ENCODE measurements around the gene PARS2.

PARS2 gene

DNA sequence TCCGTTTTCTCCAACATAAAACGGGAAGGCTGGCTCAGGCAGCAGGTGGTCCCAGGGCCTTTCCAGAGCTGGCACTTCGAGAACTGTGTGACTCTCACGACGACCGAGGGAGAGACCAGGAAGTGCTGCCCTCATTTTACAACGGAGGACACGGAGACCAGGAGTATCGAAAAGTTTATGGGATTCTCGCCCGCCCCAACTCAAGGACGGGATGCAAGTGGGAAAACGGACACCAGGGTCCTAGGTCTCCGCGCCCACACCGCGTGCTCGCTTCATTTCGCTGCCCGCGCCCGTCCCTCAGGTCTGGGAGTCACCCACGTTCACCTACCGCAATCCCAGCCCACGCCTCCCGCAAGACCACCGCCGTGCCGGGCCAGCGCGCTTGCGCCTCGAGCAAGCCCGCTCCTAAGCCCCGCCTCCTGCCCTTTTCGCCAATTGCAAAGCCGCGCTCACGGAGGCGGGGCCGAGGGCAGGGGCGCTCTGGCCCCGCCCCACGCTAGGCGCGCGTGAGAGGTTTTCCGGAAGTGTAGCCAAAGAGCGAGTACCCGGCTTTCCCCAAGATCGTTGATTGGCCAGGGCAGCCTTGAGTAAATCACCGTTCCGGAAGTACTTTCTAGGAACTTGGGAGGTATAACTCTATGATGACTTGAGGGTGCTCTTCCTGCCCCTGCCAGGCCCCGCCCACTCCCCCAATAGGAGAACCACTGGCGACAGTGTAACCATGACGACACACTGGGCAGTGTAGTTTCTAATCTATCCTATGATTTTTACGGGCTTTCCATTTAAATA lies at the start of gene PARS2:
Gene PARS2, minus strand, starts transcription at position 391 of the 789 bp plus-strand sequence. CDS start 5,362 bp downstream, outside the sequence.
- peak; percentile 100 for DNase-seq (ENCODE audit: low read depth)

DNA sequence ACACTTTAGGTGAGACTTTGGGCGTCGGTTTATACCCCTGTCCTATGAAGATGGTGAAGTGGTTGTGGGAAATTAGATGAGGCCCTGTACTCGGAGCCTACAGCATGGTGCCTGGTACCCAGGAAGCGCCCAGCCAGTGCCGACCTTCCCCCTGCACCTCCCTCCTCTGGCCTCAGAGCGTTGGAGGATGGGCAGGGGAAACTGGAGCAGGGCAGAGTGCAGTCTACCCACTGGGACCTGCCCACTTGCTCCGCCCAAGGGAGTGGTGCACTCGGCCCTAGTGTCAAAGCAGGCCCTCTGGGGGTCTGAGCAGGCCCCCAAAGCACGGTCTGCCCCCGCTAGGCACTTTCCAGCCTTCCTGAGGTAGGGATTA lies 49.8 kb upstream of the PARS2 start:
- no peak for DNase-seq (ENCODE audit: low read depth)

DNA sequence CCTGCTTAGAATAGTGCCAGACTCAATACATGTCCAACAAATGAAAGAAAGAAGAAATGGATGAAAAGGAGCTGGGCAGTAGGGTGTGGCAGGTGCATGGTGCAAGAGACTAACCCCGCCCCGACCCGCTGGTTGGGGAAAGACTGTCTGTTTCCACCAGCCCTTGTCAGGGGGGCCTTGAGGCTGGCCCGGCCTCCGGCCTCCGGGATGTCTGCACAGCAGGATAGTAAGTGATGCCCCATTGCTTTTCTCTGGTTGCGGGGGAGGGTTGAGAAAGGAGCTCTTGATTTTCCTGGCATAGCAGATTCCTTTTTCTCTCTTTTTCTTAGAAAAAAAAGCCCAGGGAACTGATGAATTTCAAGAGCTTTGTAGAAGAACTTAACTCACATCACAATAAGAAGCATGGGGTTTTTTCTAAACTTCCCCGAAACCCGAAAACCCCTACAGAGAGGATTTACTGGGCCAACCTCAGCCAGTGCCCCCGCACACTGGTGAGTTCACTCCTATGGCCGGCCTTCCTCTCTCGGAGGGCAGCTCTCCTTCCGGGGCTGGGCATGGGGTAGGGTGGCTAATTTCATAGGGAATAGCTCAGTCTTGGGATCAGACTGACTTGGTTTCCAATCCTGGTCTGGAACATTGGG lies 49.3 kb upstream of the PARS2 start:
- DNase-seq (ENCODE audit: low read depth), result no peak

DNA sequence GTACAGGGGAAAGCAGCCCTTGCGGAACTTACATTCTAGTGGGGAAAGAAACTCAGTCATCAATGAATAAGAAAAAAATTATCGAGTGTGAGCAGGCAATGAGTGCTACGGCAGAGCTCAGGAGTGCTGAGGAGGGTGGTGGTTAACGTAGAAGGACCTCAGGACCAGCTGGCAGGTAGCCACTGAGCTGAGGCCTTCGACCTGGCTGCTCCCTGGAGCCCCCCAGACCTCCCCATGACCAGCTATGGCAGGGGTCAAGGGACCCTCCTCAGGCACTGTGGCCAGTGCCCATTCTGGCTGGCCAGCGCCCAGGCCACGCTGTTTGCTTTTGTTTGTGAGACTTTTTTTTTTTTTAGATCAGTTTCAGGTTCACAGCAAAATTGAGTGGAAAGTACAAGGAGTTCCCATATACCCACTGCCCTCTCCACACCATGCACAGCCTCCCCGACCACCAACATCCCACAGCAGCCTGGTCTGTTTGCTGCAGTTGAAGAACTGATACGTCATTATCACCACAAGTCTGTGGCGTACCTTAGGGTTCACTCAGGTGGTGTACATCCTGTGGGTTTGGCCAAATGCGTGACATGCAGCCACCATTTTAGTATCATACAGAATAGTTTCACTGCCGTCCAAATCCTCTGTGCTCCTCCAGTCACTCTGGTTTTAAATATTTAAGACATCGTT lies 48.6 kb upstream of the PARS2 start:
- DNase-seq (ENCODE audit: low read depth), result no peak

DNA sequence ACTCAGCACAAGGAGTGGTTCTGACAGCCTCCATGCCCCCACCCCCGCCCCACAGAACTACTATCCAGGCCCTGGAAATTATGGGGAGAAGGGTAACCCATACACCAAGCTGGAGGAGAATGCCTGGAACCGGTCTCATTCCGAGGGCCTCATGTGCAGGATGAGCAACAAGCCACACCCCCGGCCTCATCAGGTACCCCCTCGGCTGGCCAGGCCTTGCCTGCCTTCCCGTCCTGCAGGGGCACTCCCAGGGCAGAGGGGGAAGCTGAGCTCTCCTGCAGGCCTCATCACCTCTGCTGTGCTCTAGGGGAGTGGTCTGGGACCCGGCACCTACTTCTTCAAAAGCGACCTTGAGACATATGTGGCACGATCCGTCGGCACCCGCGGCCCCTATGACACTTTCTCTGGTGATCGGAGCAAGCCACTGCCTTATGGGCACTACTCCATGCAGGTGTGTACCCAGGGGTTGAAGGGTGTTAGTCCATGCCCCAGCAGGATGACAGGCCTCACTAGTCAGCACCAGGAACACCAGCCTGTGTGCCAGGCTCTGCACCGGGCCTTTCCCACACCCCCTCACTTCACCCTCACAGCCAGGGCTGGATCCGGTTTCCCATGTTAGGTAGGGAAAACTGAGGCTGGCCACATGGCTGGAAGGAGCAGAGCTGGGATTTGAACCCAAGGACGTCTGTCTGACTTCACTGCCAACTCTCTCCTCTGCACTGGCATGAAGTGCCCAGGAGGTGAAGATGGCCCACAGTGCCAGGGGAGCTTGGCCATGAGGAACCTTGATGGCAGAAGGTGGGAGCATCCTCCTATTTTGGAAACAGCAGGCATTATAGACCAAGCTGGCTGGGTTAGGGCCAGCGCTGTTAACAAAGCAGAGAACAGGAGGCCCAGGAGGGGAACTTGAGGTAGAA lies 47.7 kb upstream of the PARS2 start:
- no peak for DNase-seq (ENCODE audit: low read depth)

DNA sequence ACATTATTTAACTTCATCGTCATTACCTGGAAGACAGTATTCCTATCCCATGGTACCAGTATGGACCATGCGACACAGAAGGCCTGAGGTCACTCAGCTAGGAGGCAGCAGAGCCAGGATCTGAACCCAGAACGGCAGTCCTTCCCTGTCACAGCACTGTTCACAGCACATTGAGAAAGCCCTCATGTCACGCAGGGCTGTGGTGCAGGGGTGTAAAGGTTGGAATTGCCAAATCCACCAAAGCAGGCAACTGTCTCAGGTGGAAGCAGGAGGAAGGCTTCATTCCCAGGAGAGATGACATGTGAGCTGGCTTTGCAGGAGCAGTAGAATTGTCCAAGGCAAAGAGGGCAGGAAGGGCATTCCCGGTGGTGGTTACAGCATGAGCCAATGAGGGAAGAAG lies 46.7 kb upstream of the PARS2 start:
- DNase-seq (ENCODE audit: low read depth), result no peak

DNA sequence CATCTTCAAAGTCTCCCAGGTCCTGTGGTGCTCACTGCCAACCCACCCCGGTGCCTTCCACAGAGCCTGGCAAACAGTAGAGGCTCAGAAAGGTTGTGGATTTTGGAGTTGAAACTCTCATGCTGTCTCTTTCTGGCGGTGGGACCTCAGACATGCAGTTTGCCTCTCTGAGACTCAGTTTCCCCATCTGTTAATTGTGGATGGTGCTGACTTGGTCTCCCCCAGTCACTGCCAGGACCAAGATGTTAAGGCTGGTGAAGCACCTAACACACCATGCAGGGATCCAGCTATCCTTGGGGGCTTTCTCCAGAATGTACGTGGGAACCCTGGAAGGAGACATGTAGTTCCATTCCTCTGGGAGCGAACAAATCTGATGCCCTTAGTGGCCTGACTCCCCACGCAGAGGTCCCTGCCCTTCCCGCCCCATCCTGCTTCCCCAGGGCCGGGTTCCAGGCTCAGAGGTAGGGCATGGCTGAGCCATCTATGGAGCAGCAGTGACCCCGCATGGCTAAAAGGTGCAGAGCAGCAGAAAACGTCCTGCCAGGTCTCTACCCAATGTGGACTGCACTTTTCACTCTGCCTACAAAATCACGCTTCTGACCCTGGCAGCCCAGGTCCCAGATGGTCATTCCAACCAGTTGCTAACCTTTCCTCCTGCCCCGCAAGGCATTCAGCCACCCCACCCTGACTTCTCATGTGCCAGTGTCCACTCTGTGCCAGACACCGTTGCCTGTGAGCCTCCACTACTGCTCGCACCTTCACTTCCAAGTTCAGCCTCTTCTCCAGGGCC lies 46.0 kb upstream of the PARS2 start:
- peak; percentile 61 for DNase-seq (ENCODE audit: low read depth)

DNA sequence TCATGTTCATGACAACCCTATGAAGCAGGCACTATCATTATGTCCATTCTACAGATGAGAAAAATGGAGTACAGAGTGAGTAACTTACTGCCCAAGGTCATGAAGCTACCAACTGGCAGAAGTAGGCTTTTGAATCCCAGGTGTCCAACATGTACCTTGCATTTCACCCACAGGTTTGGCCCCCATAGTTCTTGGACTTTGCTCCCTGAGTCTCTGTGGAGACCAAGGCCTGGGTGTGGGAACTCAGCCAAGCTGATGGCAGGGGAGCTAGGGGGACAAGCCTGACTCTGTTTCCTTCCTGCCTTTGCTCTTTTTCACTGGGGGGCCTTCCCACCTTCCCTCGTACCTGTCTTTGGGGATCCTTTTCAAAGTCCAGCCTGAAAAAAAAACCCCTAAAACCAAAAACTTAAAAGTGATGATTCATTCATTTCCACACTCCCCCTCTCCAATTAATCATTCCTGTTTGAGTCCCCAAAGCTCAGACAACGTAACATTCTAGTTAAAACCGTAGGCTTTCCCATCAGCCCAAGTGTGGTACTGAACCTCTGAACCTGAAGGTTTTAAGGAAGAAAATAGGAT lies 45.3 kb upstream of the PARS2 start:
- no peak for DNase-seq (ENCODE audit: low read depth)

DNA sequence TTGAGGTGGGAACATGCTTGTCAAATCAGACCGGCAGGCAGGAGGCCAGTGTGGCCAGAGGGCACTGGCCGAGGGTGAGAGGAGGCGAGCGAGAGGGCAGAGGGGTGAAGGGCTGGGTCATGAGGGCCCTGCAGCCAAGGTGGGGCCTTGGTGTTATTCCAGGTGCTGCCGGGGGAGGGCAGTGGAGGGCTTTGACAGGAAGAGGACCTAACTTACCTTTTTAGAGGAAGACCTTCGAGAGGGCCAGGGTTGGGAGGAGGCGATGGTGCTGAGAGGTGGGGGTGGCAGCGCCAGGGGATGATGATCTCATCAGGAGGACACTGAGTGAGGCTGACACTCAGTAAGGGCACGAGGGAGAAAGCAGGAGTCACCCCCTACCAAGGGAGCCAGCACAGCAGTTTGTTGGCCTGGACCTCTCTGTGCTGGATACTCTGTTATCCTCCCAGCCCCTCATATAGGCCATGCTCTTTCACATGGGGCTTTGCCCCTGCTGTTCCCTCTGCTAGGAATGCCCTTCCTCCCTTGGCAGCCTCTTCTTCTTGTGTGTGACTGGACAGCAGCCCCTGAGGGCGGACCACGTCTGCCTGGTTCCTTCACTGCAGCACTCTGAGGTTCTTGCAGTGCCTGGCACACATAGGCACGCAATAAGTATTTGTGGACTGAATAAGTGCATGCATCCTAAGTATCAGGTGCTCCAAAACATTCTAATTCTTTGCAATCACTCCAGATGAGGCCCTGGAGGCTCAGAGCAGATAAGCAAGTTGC lies 44.3 kb upstream of the PARS2 start:
- DNase-seq (ENCODE audit: low read depth), result peak; percentile 8

DNA sequence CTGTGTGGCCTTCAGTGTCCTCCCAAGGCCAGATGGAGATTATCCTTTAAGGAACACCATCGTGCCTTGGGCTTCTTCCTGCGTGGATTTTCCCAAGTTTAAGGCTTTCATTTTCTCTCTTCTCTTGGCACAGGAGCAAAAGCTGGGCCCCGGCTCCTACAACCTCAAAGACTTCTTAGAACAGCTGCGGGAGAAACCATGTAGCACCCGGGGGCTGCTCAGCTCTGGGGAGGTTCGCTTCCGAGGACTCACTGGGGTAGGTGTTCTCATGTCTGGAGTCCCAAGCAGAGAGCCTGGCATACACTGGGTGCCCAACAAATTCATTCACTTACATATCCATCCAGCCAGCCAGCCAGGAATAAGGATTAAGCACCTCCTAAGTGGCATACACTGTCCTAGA lies 43.4 kb upstream of the PARS2 start:
- no peak for DNase-seq (ENCODE audit: low read depth)

DNA sequence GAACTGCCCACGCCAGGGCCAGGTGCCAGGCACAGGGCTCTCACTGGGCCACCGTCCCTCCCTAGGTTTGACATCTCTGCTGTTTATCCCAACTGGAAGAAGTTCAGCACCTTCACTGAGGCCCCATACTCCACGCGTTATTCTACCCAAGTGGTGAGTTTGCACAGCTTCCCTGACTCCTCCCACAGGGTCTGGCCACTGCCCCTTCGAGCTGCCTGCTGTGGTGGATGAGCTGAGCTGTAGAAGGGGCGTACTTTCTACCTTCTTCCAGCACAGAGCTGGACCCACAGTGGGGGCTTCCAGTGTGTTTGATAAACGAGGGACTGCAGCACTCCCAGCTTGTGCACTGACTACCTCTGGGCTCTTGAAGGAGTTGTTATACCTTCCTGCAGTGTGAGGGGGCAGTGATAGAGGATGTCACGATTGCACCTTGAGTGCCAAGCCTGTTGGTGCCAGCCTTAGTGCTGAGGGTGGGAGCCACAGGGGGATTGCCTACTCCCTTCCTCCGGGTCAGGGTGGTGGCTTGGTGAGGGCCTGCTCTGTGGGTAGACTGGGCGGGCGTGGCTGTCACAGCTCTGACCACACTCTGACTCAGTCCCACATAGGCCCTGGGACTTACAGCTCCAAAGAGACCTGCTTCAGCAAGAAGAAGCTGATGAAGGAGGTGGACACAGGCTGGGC lies 42.7 kb upstream of the PARS2 start:
- DNase-seq (ENCODE audit: low read depth), result peak; percentile 40

DNA sequence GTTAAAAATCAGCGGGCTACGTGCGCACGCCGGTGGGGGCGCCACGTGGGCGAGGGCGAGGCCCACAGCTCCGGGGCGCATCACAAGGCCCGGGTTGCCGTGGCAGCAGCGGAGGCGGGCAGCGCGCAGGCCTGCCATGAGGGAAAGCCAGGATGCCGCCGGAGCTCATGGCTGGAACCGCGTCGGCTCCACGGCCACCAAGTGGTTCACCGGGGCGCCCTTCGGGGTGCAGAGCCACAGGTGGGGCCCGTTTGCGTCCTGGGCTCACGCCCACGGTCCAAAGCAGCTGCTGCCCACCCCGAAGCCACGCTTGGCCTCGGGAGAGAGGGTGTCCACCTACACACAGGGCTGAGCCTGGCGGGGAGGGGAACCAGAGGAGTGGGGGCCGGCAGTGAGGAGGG lies 41.7 kb upstream of the PARS2 start:
- DNase-seq (ENCODE audit: low read depth), result no peak

DNA sequence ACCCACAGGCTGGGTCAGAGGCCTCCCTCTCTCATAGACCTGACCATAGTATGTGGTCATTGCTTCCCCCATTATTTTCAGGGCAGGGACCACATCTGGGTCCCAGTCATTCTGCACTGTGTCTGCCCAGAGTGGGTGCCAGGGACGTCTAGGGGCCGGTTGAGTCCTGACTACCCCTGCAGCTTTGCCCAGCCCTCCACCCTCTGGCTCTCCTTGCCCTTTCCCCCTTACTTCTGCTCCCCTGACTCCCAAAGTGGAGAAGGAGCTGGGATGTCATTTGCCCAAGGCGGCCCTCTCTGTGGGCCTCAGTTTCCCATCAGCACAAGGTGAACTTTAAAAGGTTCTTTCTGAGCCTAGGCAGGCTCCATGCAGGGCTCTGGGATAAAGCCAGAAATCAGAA lies 41.1 kb upstream of the PARS2 start:
- DNase-seq (ENCODE audit: low read depth), result no peak

DNA sequence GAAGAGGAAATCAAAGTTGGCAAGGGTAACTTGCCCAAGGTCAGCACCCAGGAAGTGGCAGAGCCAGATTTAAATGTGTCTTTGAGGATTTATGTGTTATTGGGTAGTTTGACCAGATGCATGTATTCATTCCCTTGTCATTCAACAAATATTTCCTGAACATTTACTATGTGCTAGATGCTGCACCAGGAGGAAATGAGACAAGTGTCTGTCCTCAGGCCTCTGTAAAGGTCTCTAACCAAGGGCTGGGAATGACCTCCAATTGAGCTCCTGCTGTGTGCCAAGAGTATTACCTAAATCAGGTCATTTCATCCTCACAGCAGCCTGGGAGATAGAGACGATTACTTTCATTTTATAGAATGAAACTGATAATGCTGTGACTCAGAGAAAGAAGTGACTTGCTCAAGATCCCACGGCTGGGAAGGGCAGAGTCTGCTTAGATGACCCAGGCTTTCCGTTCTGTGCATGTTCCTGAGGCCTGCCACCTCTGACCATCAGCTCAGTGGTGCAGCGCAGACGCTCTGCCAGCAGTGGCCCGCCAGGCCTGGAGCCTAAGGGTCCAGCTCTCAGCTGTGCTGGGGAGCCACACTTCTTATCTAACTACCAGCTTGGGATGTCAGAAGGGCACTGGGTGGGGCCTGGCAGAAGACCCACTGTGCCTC lies 40.3 kb upstream of the PARS2 start:
- DNase-seq (ENCODE audit: low read depth), result peak; percentile 18

DNA sequence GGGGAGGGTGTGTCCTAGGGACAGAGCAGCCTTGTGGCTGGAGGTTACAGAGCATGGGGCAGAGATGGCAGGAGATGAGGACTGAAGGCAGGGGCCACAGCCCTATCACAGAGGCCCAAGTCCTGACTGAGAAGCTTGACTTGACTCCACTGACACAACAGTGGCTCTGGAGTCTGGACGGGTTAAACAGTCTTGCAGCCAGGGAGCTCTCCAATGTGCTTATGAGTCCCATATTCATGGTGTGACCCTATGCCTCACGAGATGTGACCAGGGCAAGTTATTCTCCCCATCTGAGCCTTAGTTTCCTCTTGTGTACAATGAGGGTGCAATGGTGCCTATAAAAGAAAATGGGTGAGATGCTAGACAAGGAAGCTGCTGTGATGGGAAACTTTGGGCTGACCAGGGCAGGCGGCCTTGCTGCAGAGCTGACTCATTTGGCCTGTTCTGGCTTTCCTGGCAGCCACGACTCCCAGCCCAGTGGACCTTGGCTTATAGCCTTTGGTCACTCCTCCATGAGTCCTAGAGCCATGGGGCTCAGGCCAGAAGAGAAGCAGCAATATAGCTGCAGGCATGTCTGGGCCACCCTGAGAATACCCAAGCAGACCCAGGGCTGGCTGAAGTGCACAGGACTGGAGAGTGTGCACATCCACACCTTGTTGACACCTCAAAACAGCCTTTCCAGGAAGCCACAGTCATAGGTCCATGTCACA lies 39.6 kb upstream of the PARS2 start:
- DNase-seq (ENCODE audit: low read depth), result peak; percentile 43

DNA sequence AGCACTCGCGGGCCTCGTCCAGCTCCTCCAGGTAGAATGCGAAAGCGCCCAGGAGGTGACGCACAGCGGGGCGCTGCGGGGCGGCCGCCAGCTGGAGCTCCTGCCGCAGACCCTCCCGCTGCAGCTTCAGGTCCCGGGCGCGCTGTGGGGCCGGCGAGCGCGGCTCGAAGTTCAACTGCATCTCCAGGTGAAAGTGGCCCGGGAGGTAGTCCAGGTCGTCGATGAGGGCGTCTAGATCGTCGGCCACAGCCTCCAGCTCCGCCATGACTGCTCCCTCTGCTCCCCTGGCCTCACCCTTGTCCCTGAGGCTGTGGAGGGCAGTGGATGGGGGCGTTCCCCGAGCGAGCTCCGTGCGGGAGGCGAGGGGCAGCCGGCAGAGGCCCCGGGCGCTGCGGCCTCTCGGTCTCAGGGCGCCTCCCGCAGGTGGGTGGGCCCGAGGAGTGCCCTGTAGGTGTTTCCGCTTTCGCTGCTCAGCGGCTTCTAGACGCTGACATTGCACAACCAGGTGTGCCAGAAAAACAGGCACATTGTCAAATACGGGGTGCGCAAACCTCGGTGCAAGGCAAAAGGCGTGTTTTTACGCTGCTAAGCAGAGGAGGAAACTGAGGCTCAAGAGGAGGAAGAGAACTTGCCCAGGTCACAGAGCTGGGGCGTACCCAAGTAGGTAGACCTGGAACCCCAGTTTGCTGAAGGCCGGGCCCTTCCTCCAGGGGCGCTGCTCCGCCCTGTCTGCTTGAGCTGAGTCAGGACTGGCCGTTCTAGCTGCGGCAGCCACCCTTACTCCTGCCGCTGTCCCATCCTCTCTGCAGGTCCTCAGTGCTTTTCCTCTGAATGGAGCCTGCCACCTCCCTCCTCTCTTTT lies 36.8 kb upstream of the PARS2 start, which contains the start of gene TTC22:
Gene TTC22, minus strand, starts transcription at position 425 of the 861 bp plus-strand sequence. Its CDS starts 160 bp downstream, at position 265.
- peak; percentile 29 for DNase-seq (ENCODE audit: low read depth)
